Kidney (tissue), 14 donors: ENCODE data around the gene PLD4. TPM values are rescaled to one million over a fixed set of nuclear protein-coding genes. Genes with fewer than 3 reads are reported as not detected.
A peak's percentile ranks its signal among the peaks of the same experiment; 100 is the strongest.

ENCODE experiments used
- DNase-seq, 5 donors: peaks; one replicate each; pipeline ENCODE4 v3.0.0-alpha.2; 2013 to 2020
- FAIRE-seq: peaks from 2 replicates; lab custom pipeline; 2012; peaks lifted over from hg19 to GRCh38; lab: Jason Lieb, UNC
- H3K27ac ChIP-seq, 2 donors: one replicate each; pipeline ENCODE4 v1.7.0; 2013; ENCODE audit warnings: low read depth in 2 of 2, low read length in 2 of 2, inconsistent platforms in 1 of 2
- H3K27me3 ChIP-seq: one replicate; pipeline ENCODE4 v1.7.1; 2013; ENCODE audit warnings: low read length, inconsistent platforms; ENCODE audit not compliant: control insufficient read depth, insufficient read depth
- H3K36me3 ChIP-seq, 3 donors: one replicate each; pipeline versions ENCODE4 v1.7.0 to v1.7.1; 2013; ENCODE audit warnings: low read length in 3 of 3, control low read depth in 1 of 3, inconsistent platforms in 1 of 3; ENCODE audit not compliant: insufficient read depth in 3 of 3, control insufficient read depth in 2 of 3
- H3K4me1 ChIP-seq, 3 donors: one replicate each; pipeline versions ENCODE4 v1.7.0 to v1.7.1; 2013; ENCODE audit warnings: low read length in 3 of 3, inconsistent platforms in 1 of 3, low read depth in 1 of 3; ENCODE audit not compliant: control insufficient read depth in 2 of 3, insufficient read depth in 2 of 3
- H3K4me3 ChIP-seq, 3 donors: one replicate each; pipeline versions ENCODE4 v1.7.0 to v1.8.1; 2013; ENCODE audit warnings: low read length in 3 of 3, control low read depth in 1 of 3, inconsistent platforms in 1 of 3
- H3K9ac ChIP-seq, 3 donors: one replicate each; pipeline versions ENCODE4 v1.7.0 to v1.7.1; 2013; ENCODE audit warnings: low read length in 3 of 3, control low read depth in 1 of 3, inconsistent platforms in 1 of 3
- H3K9me3 ChIP-seq, 3 donors: one replicate each; pipeline versions ENCODE4 v1.7.0 to v1.7.1; 2013; ENCODE audit warnings: low read length in 3 of 3, control low read depth in 1 of 3, inconsistent platforms in 1 of 3; ENCODE audit not compliant: control insufficient read depth in 2 of 3, insufficient read depth in 1 of 3
- intact Hi-C: fragments of 100-400 bp; cut with DNase I; formaldehyde crosslinking; loops from one replicate; pipeline ENCODE4 v1.11.1; 2022
- polyA plus RNA-seq: library from polyadenylated mRNA; stranded (reverse); fragments of 350-450 nt; fragmentation: Illumina TruSeq; extraction: RNeasy Lipid Tissue Mini Kit (QIAGEN cat#74804); gene quantifications from one replicate; pipeline ENCODE4 v1.2.3, GENCODE V29; 2014; ENCODE audit warnings: low read depth, low replicate concordance; ENCODE audit not compliant: insufficient read depth
- total RNA-seq: library from RNA; stranded (reverse); fragmentation: NEBNext Ultra II Directional; extraction: Animal tissue kit (Norgen Biotek cat#: 25700); gene quantifications from one replicate; pipeline ENCODE4 v1.2.1, GENCODE V29; 2021
- TF ChIP-seq, protein P1 (sequence below): IDR thresholded peaks from 3 replicates; pipeline ENCODE4 v1.5.1; 2012; ENCODE audit warnings: mild to moderate bottlenecking, moderate library complexity, borderline replicate concordance; ENCODE audit not compliant: insufficient read depth; ENCODE audit errors: extremely low read depth
- donor health status: control.
- donor health status: control.
- donor health status: control.
- donor health status: control.
- donor health status: control.
- donor health status: DM: yes; HTN: yes; CAD: no.
- donor health status: Normal renal cell carcinoma (clear cell type).

The PLD4 gene
- total and polyA plus RNA-seq, 2 donors from 2014 or later: 3.2 TPM; not detected in 1

DNA sequence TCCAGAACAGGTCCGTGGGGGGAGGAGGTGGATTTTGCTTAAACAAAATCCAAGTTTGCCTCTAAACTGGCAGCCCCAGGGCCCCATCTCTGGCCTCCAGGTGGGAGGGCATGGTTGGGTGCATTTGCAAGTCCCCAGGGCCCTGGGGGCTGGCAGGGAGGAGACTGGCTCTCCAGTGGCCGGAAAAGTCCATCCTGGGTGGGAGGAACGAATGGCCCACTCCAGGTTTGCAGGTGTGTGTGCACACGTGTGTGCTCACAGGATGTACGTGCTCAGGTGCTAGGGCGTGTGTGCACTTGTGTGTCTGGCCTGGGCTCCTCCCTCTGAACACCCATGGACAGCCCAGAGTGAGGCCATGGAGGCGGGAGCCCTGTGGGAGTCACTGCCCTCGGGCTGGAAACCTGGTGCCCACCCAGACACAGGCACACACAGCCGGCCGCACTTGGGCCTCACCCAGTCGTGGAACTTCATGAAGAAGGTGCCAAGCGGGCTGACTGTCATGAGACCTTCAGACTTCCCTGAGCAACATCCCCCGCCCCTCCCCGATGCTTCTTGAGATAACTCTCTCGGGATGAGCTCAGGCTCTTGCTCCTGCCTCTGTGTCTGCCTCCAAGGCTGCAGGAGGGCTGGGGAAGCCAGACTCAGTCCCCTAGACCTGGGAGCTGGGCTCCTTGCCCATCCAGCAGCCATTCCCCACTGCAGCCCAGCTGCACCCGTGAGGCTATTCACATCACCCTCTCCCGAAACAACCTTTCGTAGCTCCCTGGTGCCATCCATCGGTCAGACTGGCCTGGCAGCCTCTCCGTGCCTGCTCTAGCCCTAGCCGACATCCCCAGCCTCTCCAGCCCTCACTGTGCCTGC lies 44.1 kb downstream of the PLD4 start:
- Histone ChIP-seq H3K4me3 (peak overlapping the region in 1 of 3 donors; percentile 25), H3K4me1 (peaks cover 0 to 23% (median 0%) of the 10 kb centered on the region in 3 donors), H3K36me3 (no peaks in the 10 kb centered on the region), H3K9ac (no peak overlapping the region), H3K27me3 (no peaks in the 10 kb centered on the region), H3K27ac (no peak overlapping the region), H3K9me3 (no peaks in the 10 kb centered on the region)
- TF ChIP-seq, protein P1, sequence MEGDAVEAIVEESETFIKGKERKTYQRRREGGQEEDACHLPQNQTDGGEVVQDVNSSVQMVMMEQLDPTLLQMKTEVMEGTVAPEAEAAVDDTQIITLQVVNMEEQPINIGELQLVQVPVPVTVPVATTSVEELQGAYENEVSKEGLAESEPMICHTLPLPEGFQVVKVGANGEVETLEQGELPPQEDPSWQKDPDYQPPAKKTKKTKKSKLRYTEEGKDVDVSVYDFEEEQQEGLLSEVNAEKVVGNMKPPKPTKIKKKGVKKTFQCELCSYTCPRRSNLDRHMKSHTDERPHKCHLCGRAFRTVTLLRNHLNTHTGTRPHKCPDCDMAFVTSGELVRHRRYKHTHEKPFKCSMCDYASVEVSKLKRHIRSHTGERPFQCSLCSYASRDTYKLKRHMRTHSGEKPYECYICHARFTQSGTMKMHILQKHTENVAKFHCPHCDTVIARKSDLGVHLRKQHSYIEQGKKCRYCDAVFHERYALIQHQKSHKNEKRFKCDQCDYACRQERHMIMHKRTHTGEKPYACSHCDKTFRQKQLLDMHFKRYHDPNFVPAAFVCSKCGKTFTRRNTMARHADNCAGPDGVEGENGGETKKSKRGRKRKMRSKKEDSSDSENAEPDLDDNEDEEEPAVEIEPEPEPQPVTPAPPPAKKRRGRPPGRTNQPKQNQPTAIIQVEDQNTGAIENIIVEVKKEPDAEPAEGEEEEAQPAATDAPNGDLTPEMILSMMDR: no peak
- intact Hi-C loops: no loop called here
- DNase-seq: peak; percentile 57 to 85 (median 64)
- no peak for FAIRE-seq

DNA sequence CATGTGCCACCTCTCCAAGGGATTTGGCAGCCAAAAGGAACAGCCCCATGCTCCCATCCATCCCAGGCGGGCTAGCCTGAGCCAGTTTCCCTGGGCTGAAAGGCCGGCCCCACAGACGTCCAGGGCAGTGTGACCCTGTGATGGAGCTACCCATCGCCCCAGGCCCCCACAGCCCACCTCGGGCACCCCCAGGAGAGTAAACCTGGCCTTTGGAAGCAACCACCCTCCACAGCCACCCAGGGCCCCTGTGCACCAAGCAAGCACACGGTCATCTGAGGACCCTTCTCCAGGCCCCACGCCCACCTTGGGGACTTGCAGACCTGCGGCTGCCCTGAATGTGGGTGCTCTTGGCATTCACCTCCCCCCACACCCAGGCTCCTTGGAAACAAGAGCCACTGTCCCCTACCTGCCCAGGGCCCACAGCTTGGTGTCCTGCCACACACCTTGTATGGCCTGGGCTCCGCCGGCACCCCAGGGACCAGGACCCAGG lies 45.1 kb downstream of the PLD4 start:
- H3K9me3 ChIP-seq: no peaks in the 10 kb centered on the region
- no peaks in the 10 kb centered on the region for H3K36me3 ChIP-seq
- FAIRE-seq (no peak), DNase-seq (peak in 1 of 5 donors; percentile 68)
- intact Hi-C loops: loop anchor here (10.0 kb wide), 1 partner anchor 75 kb away; no protein-coding TSS in a partner anchor
- H3K9ac ChIP-seq: no peak overlapping the region
- H3K4me3 ChIP-seq: no peak overlapping the region
- peaks cover 0 to 26% (median 0%) of the 10 kb centered on the region in 3 donors for H3K4me1 ChIP-seq
- H3K27me3 ChIP-seq: no peaks in the 10 kb centered on the region
- H3K27ac ChIP-seq: no peak overlapping the region
- TF ChIP-seq, protein P1: no peak

DNA sequence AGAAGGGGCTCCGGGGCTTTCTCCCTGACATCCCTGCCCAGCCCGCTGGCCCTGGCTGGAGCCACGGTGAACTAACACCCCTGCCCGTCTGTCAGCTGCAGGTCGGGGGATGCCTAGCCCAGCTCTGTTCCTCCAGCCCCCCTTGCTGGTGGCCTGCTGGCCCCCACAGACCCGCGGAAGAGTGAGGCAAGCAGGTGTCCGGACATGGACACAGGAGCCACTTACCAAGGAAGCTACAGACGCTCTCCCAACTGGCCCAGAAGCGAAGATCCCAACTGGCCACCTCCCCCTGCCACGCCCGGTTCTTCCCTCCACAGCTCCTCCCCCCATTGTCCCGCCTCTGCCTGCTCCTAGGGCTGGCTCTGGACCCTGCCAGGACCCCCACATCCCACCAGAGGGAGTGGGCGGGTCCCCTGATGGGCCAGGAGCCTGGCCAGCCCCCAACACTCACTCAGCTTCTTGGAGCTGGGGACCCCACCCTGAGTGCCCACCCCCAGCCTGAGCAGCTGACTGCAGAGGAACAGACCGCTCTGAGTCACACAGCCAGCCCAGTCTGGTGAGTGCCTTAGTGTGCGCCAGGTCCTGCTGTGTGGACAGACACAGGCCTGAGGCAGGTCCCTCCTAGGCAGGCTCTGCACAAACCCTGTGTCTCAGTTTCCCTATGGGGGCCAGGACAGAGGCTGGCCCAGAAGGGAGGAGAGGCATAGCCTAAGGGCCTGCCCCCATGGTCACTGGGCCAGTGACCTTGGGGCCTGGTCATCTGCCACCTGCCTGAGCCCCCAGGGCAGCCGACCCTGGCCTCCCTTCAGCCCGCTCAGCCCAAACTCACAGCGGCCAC lies 45.8 kb downstream of the PLD4 start:
- TF ChIP-seq, protein P1: no peak
- no peak overlapping the region for H3K9ac ChIP-seq
- H3K9me3 ChIP-seq: no peaks in the 10 kb centered on the region
- DNase-seq (peak in 1 of 5 donors; percentile 91), FAIRE-seq (no peak)
- H3K27me3 ChIP-seq: no peaks in the 10 kb centered on the region
- no peak overlapping the region for H3K4me3 ChIP-seq
- no peak overlapping the region for H3K27ac ChIP-seq
- peaks cover 0 to 27% (median 0%) of the 10 kb centered on the region in 3 donors for H3K4me1 ChIP-seq
- intact Hi-C loops: loop anchor here (10.0 kb wide), 1 partner anchor 74 kb away; no protein-coding TSS in a partner anchor
- no peaks in the 10 kb centered on the region for H3K36me3 ChIP-seq
